Measurements from ENCODE around the gene MT1A. TPM values are rescaled to one million over a fixed set of nuclear protein-coding genes. Genes with fewer than 3 reads are reported as not detected.

Gene MT1A
- total RNA-seq, 4 donors from 2014 or later = 7.1 to 23.6 (median 16.8) TPM

GRCh38 chr16:56610017-56610608 lies 28.4 kb upstream of the MT1A start:
- peak overlapping the region in 2 of 3 donors; percentile 1 to 64 for H3K4me3 ChIP-seq (replicated peaks in 1 of 3)
- WGBS, 2 donors = 15 to 40% methylated on average over 10 of the region's 10 CpGs
- TF ChIP-seq POLR2A (IDR thresholded peaks at IDR 0.05) (peak in 1 of 2 donors; percentile 11), CTCF (IDR thresholded peaks at IDR 0.05) (no peak)
- peak overlapping the region; percentile 89 to 98 (median 97) for H3K27ac ChIP-seq
- DNase-seq = peak; percentile 57 to 58
- no peaks in the 10 kb centered on the region for H3K27me3 ChIP-seq
- H3K36me3 ChIP-seq = no peaks in the 10 kb centered on the region
- peaks cover 47 to 51% of the 10 kb centered on the region in 2 donors for H3K4me1 ChIP-seq
- H3K9me3 ChIP-seq = no peaks in the 10 kb centered on the region
- intact Hi-C loops (cut with DNase I) = no loop called here

GRCh38 chr16:56610609-56611111 lies 27.8 kb upstream of the MT1A start:
- Histone ChIP-seq H3K4me3 (replicated peaks in 1 of 3) (peak overlapping the region in 1 of 3 donors; percentile 64), H3K36me3 (no peaks in the 10 kb centered on the region), H3K27me3 (no peaks in the 10 kb centered on the region), H3K27ac (peak overlapping the region; percentile 89 to 98 (median 97)), H3K9me3 (no peaks in the 10 kb centered on the region), H3K4me1 (peaks cover 46 to 47% of the 10 kb centered on the region in 2 donors)
- intact Hi-C loops (cut with DNase I) = no loop called here
- 65 to 71% methylated on average over 2 of the region's 2 CpGs for WGBS, 2 donors
- no peak for DNase-seq
- TF ChIP-seq CTCF (IDR thresholded peaks at IDR 0.05) (no peak), POLR2A (IDR thresholded peaks at IDR 0.05) (no peak)

- intact Hi-C loops (cut with DNase I) = no loop called here
- peak overlapping the region; percentile 61 to 97 (median 89) for H3K27ac ChIP-seq
- H3K4me3 ChIP-seq (replicated peaks in 1 of 3) = no peak overlapping the region
- peak; percentile 60 to 69 for DNase-seq
- H3K36me3 ChIP-seq = no peaks in the 10 kb centered on the region
- TF ChIP-seq CTCF (IDR thresholded peaks at IDR 0.05) = no peak
- no peak for TF ChIP-seq POLR2A (IDR thresholded peaks at IDR 0.05)
- peaks cover 39 to 40% of the 10 kb centered on the region in 2 donors for H3K4me1 ChIP-seq
- H3K27me3 ChIP-seq = no peaks in the 10 kb centered on the region
- no peaks in the 10 kb centered on the region for H3K9me3 ChIP-seq
- 36 to 54% methylated on average over 2 of the region's 2 CpGs for WGBS, 2 donors
These were observed 27.1 kb upstream of the MT1A start for GRCh38 chr16:56611281-56611833.

- intact Hi-C loops (cut with DNase I) = no loop called here
- H3K9me3 ChIP-seq = no peaks in the 10 kb centered on the region
- peaks cover 31 to 42% of the 10 kb centered on the region in 2 donors for H3K4me1 ChIP-seq
- H3K27me3 ChIP-seq = no peaks in the 10 kb centered on the region
- TF ChIP-seq POLR2A (IDR thresholded peaks at IDR 0.05) (no peak), CTCF (IDR thresholded peaks at IDR 0.05) (no peak)
- H3K27ac ChIP-seq = no peak overlapping the region
- no peak for DNase-seq
- H3K36me3 ChIP-seq = no peaks in the 10 kb centered on the region
- no peak overlapping the region for H3K4me3 ChIP-seq (replicated peaks in 1 of 3)
These were observed 24.8 kb upstream of the MT1A start for GRCh38 chr16:56613706-56614105.

GRCh38 chr16:56614549-56614991 lies 23.9 kb upstream of the MT1A start:
- intact Hi-C loops (cut with DNase I) = no loop called here
- H3K36me3 ChIP-seq = no peaks in the 10 kb centered on the region
- H3K4me1 ChIP-seq = peaks cover 29 to 42% of the 10 kb centered on the region in 2 donors
- no peaks in the 10 kb centered on the region for H3K27me3 ChIP-seq
- DNase-seq = no peak
- H3K4me3 ChIP-seq (replicated peaks in 1 of 3) = no peak overlapping the region
- no peaks in the 10 kb centered on the region for H3K9me3 ChIP-seq
- no peak overlapping the region for H3K27ac ChIP-seq
- TF ChIP-seq CTCF (IDR thresholded peaks at IDR 0.05) (no peak), POLR2A (IDR thresholded peaks at IDR 0.05) (no peak)

All from thyroid gland (tissue), 4 donors.